Transverse colon (tissue), 4 donors: ENCODE measurements around the gene RUSF1. TPM values are rescaled to one million over a fixed set of nuclear protein-coding genes. Genes with fewer than 3 reads are reported as not detected.

Source experiments
- DNase-seq: peaks from one replicate; pipeline ENCODE4 v3.0.0-alpha.2; 2019
- H3K27ac ChIP-seq, 4 donors: fragments of 200-600 bp; sonication (generic); 2 replicates each; pipeline ENCODE4 v1.5.1; 2016 to 2018; ENCODE audit warnings: inconsistent platforms in 4 of 4
- H3K27me3 ChIP-seq: fragments of 200-600 bp; sonication (generic); 2 replicates; pipeline ENCODE4 v1.5.1; 2017; ENCODE audit warnings: inconsistent platforms
- H3K36me3 ChIP-seq, 4 donors: fragments of 200-600 bp; sonication (generic); 2 replicates each; pipeline ENCODE4 v1.5.1; 2017 to 2019; ENCODE audit warnings: inconsistent platforms in 4 of 4
- H3K4me1 ChIP-seq, 4 donors: fragments of 200-600 bp; sonication (generic); 2 replicates each; pipeline ENCODE4 v1.5.1; 2017 to 2020; ENCODE audit warnings: inconsistent platforms in 4 of 4
- H3K4me3 ChIP-seq, 4 donors: fragments of 200-600 bp; sonication (generic); 1 replicate in 1 of 4; 2 replicates in 3 of 4; pipeline versions ENCODE4 v1.5.1 to v1.6.1; 2017 to 2019; ENCODE audit warnings: inconsistent platforms in 4 of 4
- H3K9me3 ChIP-seq, 2 donors: fragments of 200-600 bp; sonication (generic); 2 replicates each; pipeline ENCODE4 v1.5.1; 2017 to 2019; ENCODE audit warnings: inconsistent platforms in 2 of 2
- EP300 ChIP-seq: sonication (generic); formaldehyde crosslinking; IDR thresholded peaks from one replicate; pipeline ENCODE4 v1.6.1; 2017; ENCODE audit warnings: antibody characterized with exemption, low read depth
- POLR2A ChIP-seq: fragments of 450-650 bp; IDR thresholded peaks from one replicate; pipeline ENCODE4 v1.6.1; 2016; ENCODE audit warnings: antibody characterized with exemption, mild to moderate bottlenecking, moderate library complexity
- POLR2AphosphoS5 ChIP-seq, 3 donors: sonication (generic); formaldehyde crosslinking; IDR thresholded peaks; one replicate each; pipeline ENCODE4 v1.6.1; 2016; ENCODE audit warnings: antibody characterized with exemption in 3 of 3
- WGBS, 2 donors: methylation state at CpG; one replicate each; pipeline ENCODE4 v1.1.5; 2018; ENCODE audit warnings: low coverage in 1 of 2; 5-methylcytosine and 5-hydroxymethylcytosine counted together
- in situ Hi-C, 4 donors: fragments of 200-750 bp; cut with MboI; loops; one replicate each; pipeline versions ENCODE4 v1.15.0 to v1.15.1; 2017; ENCODE audit warnings: low sequenced_read_pairs in 3 of 4, low pct_ligation_motif_present in 1 of 4, low pct_unique_long_range_greater_than_20kb in 1 of 4
- intact Hi-C: fragments of 100-400 bp; cut with DNase I; formaldehyde crosslinking; loops from one replicate; pipeline ENCODE4 v1.15.1; 2023; ENCODE audit warnings: low total_unique reads
- total RNA-seq, 4 donors: library from RNA; depleted of rRNA; stranded (reverse); fragments of >200 nt; gene quantifications; one replicate each; pipeline ENCODE4 v1.1.0, GENCODE V29; 2016
- TF ChIP-seq, protein P1 (sequence below), 5 experiments: fragments of 200-600 bp in 3 of 5; fragments of 450-650 bp in 2 of 5; sonication (generic) in 3 of 5; IDR thresholded peaks; 1 replicate in 2 of 5; 2 replicates in 3 of 5; pipeline ENCODE4 v1.5.1; 2016 to 2017; ENCODE audit warnings: antibody characterized with exemption in 5 of 5, inconsistent platforms in 3 of 5, mild to moderate bottlenecking in 2 of 5, moderate library complexity in 1 of 5

Gene RUSF1
- total RNA-seq, 4 donors from 2014 or later: 49.2 to 86.5 (median 71.3) TPM

DNA sequence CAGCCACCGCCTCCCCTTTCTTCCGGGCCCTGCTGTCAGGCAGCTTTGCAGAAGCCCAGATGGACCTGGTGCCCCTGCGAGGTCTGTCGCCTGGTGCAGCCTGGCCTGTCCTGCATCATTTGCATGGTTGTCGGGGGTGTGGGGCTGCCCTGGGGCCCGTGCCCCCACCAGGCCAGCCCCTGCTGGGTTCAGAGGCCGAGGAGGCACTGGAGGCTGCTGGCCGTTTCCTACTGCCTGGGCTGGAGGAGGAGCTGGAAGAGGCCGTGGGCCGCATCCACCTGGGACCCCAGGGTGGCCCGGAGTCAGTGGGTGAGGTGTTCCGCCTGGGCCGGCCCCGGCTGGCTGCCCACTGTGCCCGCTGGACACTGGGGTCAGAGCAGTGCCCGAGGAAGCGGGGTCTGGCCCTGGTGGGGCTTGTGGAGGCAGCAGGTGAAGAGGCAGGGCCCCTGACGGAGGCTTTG, 41.8 kb downstream of the RUSF1 start:
- Histone ChIP-seq H3K4me1 (peaks cover 3 to 10% (median 7%) of the 10 kb centered on the region in 4 donors), H3K27ac (no peak overlapping the region), H3K9me3 (no peaks in the 10 kb centered on the region), H3K36me3 (peaks cover 0 to 10% (median 2%) of the 10 kb centered on the region in 4 donors), H3K4me3 (no peak overlapping the region), H3K27me3 (no peaks in the 10 kb centered on the region)
- 95 to 100% methylated on average over 1 to 16 of the region's 18 CpGs for WGBS, 2 donors
- no peak for DNase-seq
- TF ChIP-seq POLR2A: no peak
- TF ChIP-seq, protein P1, sequence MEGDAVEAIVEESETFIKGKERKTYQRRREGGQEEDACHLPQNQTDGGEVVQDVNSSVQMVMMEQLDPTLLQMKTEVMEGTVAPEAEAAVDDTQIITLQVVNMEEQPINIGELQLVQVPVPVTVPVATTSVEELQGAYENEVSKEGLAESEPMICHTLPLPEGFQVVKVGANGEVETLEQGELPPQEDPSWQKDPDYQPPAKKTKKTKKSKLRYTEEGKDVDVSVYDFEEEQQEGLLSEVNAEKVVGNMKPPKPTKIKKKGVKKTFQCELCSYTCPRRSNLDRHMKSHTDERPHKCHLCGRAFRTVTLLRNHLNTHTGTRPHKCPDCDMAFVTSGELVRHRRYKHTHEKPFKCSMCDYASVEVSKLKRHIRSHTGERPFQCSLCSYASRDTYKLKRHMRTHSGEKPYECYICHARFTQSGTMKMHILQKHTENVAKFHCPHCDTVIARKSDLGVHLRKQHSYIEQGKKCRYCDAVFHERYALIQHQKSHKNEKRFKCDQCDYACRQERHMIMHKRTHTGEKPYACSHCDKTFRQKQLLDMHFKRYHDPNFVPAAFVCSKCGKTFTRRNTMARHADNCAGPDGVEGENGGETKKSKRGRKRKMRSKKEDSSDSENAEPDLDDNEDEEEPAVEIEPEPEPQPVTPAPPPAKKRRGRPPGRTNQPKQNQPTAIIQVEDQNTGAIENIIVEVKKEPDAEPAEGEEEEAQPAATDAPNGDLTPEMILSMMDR (IDR thresholded peaks at IDR 0.05): no peak
- no peak for TF ChIP-seq EP300
- TF ChIP-seq POLR2AphosphoS5 (IDR thresholded peaks at IDR 0.05): no peak
- intact Hi-C loops (no loop called here), in situ Hi-C loops (loop anchor here in 2 of 4 donors (25.0 kb wide), 2 partner anchors 421 to 479 kb away; partner anchors contain the start of gene HSD3B7 (in 1 of the 2))

GRCh38 chr16:31465788-31466370, 42.3 kb downstream of the RUSF1 start:
- WGBS, 2 donors: 96 to 97% methylated on average over 4 to 20 of the region's 20 CpGs
- no peak for DNase-seq
- H3K4me3 ChIP-seq: no peak overlapping the region
- peaks cover 0 to 10% (median 2%) of the 10 kb centered on the region in 4 donors for H3K36me3 ChIP-seq
- in situ Hi-C loops: loop anchor here in 2 of 4 donors (25.0 kb wide), 2 partner anchors 421 to 479 kb away; partner anchors contain the start of gene HSD3B7 (in 1 of the 2)
- H3K9me3 ChIP-seq: no peaks in the 10 kb centered on the region
- no peak for TF ChIP-seq EP300
- no peak for TF ChIP-seq POLR2AphosphoS5 (IDR thresholded peaks at IDR 0.05)
- TF ChIP-seq POLR2A: no peak
- TF ChIP-seq, protein P1 (IDR thresholded peaks at IDR 0.05): no peak
- no peak overlapping the region for H3K27ac ChIP-seq
- intact Hi-C loops: no loop called here
- H3K4me1 ChIP-seq: peaks cover under 1 to 5% (median 2%) of the 10 kb centered on the region in 4 donors
- no peaks in the 10 kb centered on the region for H3K27me3 ChIP-seq

DNA sequence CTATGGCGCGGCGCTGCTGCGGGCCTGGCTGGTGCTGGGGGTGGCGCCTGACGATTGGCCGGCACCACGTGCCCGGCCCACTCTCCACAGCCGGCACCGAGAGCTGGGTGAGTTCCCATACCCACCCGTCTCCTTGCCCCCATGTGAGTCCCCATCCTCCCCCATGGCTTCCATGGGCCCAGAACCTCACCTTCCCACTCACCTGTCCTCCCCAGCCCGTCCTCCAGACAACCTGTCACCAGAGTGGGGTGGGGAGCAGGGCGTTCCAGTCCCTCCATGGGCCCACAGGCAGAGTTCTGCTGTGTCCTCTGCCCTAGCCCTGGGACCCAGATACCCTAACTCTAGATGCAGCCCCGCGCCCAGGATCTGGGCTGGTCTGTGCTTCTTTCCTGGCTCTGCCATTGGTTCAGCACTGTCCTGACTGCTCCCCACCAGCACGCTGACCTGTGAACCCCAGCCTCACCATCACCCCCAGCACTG, 43.4 kb downstream of the RUSF1 start:
- WGBS, 2 donors: 95% methylated on average over 17 of the region's 17 CpGs; no CpG with 5 or more reads in 1 of the 2 donors
- Histone ChIP-seq H3K36me3 (peaks cover 0 to 10% (median 2%) of the 10 kb centered on the region in 4 donors), H3K4me1 (peaks cover 6 to 9% (median 8%) of the 10 kb centered on the region in 4 donors), H3K9me3 (no peaks in the 10 kb centered on the region), H3K27ac (no peak overlapping the region), H3K4me3 (no peak overlapping the region), H3K27me3 (no peaks in the 10 kb centered on the region)
- no peak for DNase-seq
- intact Hi-C loops (no loop called here), in situ Hi-C loops (loop anchor here in 2 of 4 donors (25.0 kb wide), 2 partner anchors 422 to 478 kb away; partner anchors contain the start of gene HSD3B7 (in 1 of the 2))
- TF ChIP-seq POLR2A: no peak
- TF ChIP-seq EP300: no peak
- TF ChIP-seq, protein P1 (IDR thresholded peaks at IDR 0.05): no peak
- no peak for TF ChIP-seq POLR2AphosphoS5 (IDR thresholded peaks at IDR 0.05)

- intact Hi-C loops: no loop called here
- WGBS, 2 donors: 95 to 100% methylated on average over 8 to 36 of the region's 36 CpGs
- TF ChIP-seq POLR2A: no peak
- TF ChIP-seq POLR2AphosphoS5 (IDR thresholded peaks at IDR 0.05): no peak
- TF ChIP-seq EP300: no peak
- TF ChIP-seq, protein P1 (IDR thresholded peaks at IDR 0.05): no peak
- in situ Hi-C loops: loop anchor here in 2 of 4 donors (25.0 kb wide), 2 partner anchors 423 to 477 kb away; partner anchors contain the start of gene HSD3B7 (in 1 of the 2)
- H3K36me3 ChIP-seq: peaks cover 0 to 10% (median 2%) of the 10 kb centered on the region in 4 donors
- no peaks in the 10 kb centered on the region for H3K9me3 ChIP-seq
- no peak for DNase-seq
- H3K27ac ChIP-seq: no peak overlapping the region
- H3K27me3 ChIP-seq: no peaks in the 10 kb centered on the region
- H3K4me1 ChIP-seq: peaks cover 6 to 9% (median 8%) of the 10 kb centered on the region in 4 donors
- H3K4me3 ChIP-seq: no peak overlapping the region
Observed at GRCh38 chr16:31464348-31464769, 43.8 kb downstream of the RUSF1 start.
